Mesodermal cell (in vitro differentiated cells): Measurements from ENCODE around the gene RAB26.

Experiments
- H3K27ac ChIP-seq: 2 replicates; pipeline ENCODE4 v1.7.0; 2013; ENCODE audit warnings: mild to moderate bottlenecking, low read depth, low read length, moderate library complexity; ENCODE audit not compliant: severe bottlenecking
- H3K36me3 ChIP-seq: 2 replicates; pipeline ENCODE4 v1.7.1; 2013; ENCODE audit warnings: mild to moderate bottlenecking, low read length, moderate library complexity; ENCODE audit not compliant: control insufficient read depth, insufficient read depth
- H3K4me1 ChIP-seq: one replicate; pipeline ENCODE4 v1.7.1; 2013; ENCODE audit warnings: mild to moderate bottlenecking, low read length; ENCODE audit not compliant: insufficient read depth, control insufficient read depth, poor library complexity, severe bottlenecking
- H3K4me3 ChIP-seq: 2 replicates; pipeline ENCODE4 v1.7.0; 2013; ENCODE audit warnings: low read length, control low read depth, mild to moderate bottlenecking; ENCODE audit not compliant: insufficient read depth, poor library complexity, severe bottlenecking; ENCODE audit errors: extremely low read depth
- H3K9me3 ChIP-seq: 2 replicates; pipeline ENCODE4 v1.7.1; 2013; ENCODE audit warnings: mild to moderate bottlenecking, low read length, moderate library complexity; ENCODE audit not compliant: control insufficient read depth
- WGBS, 2 experiments: methylation state at CpG; one replicate each; pipeline ENCODE4 v1.1.5; 2013; ENCODE audit warnings: missing lambda C conversion rate in 2 of 2; ENCODE audit not compliant: insufficient coverage in 2 of 2; 5-methylcytosine and 5-hydroxymethylcytosine counted together

The RAB26 gene

DNA sequence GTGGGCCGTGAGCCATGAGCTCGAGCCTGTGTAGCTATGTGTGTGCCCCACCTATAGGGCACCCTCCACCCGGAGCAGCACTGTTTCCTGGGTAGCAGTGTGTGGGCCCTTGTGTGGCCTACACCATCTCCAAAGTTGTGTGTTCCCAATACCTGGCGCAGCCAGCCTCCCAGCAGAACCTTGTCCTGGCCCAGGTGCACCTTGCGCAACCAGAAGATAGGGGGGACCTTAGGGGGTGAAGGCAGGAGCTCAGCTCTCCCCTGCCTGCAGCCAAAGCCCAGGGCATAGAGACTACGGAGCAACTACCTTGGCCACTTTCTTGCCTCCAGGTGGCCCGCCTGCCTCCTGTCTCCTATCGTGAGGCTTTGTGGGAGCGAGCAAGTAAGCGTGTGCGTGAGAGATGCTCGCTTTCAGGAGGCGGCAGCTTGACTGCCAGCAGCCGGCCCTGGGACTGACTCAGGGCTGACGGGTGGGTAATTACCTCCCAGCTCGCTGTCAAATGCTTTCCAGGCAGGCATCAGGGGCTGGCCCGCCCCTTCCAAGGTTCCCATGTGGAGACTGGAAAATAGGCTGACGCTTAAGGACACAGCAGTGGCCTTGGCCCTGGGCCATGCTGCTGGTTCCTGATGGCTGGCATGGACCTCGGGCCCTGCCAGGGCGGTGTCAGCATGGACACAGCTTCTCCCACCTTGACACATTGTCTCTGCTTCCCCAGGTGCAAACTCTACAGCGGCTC, 26.1 kb downstream of the RAB26 start:
- H3K36me3 ChIP-seq: peaks cover 68% of the 10 kb centered on the region
- H3K4me3 ChIP-seq: no peak overlapping the region
- H3K27ac ChIP-seq: no peak overlapping the region
- WGBS, 2 experiments: 98% methylated on average over 21 of the region's 21 CpGs
- no peaks in the 10 kb centered on the region for H3K9me3 ChIP-seq
- H3K4me1 ChIP-seq: no peaks in the 10 kb centered on the region

DNA sequence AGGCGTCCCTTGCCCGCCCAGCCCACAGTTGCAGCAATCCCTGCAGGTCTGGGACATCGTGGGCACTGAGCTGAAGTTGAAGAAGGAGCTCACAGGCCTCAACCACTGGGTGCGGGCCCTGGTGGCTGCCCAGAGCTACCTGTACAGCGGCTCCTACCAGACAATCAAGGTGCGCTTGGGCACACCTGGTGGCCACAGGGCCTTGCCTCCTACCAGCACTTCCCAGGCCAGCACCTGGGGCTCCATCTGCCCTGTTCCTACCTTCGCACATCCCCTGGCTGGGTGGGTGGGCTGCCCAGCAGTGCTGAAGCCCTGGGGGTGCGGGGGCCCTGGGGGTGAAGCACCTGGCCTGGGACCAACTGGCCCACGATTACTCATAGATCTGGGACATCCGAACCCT, 27.0 kb downstream of the RAB26 start:
- H3K9me3 ChIP-seq: no peaks in the 10 kb centered on the region
- peaks cover 66% of the 10 kb centered on the region for H3K36me3 ChIP-seq
- no peak overlapping the region for H3K4me3 ChIP-seq
- no peak overlapping the region for H3K27ac ChIP-seq
- no peaks in the 10 kb centered on the region for H3K4me1 ChIP-seq
- 95 to 99% methylated on average over 10 of the region's 10 CpGs for WGBS, 2 experiments

DNA sequence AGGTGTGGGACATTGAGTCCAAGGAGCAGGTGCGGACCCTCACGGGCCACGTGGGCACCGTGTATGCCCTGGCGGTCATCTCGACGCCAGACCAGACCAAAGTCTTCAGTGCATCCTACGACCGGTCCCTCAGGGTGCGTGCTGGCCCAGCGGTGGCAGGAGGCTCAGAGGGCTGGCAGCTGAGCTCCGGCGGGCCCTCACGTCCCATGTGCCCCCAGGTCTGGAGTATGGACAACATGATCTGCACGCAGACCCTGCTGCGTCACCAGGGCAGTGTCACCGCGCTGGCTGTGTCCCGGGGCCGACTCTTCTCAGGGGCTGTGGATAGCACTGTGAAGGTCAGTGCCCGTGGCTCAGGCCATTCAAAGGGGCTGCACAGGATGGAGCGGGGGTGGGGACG, 27.6 kb downstream of the RAB26 start:
- peaks cover 60% of the 10 kb centered on the region for H3K36me3 ChIP-seq
- no peak overlapping the region for H3K4me3 ChIP-seq
- no peaks in the 10 kb centered on the region for H3K4me1 ChIP-seq
- no peak overlapping the region for H3K27ac ChIP-seq
- H3K9me3 ChIP-seq: no peaks in the 10 kb centered on the region
- WGBS, 2 experiments: 98 to 99% methylated on average over 23 of the region's 23 CpGs

DNA sequence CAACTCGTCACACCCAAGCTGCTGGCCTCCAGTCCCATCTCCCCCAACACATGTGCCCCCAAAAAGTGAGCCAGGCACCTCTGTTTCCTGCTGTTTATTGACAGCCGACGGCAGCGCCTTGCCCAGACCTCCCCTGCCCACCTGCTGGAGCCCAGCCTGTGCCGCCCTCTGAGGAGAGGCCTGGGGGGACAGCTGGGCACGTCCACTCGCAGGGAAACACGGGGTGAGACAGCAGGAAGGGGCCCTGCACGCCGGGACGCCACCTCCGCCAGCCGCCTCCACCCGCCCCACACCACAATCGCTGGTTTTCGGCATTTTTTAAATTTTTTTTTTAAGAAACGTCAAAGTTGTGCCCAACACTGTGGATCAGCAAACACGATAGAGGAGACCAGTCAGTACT, 28.7 kb downstream of the RAB26 start:
- Histone ChIP-seq H3K27ac (no peak overlapping the region), H3K4me1 (no peaks in the 10 kb centered on the region), H3K9me3 (no peaks in the 10 kb centered on the region), H3K4me3 (no peak overlapping the region), H3K36me3 (peaks cover 50% of the 10 kb centered on the region)
- 96 to 97% methylated on average over 17 to 18 of the region's 18 CpGs for WGBS, 2 experiments

DNA sequence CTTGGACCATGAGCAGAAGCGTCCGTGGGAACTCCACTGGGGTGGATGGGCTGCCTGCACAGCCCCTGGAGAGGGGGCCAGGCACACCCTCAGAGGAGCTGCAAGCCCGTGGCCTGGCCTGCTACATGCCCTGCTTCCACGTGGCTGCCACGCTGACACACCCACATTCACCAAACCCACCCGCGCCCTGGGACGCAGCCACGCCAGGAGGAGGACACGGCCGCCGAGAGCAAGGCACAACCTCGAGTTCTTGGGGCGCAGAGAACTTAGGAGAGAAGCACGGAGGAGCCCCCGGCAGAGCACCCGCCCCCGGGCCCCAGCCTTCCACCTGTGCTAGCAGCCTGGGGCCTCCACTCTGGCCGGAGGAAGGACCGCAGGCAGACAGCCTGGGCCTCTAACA, 29.1 kb downstream of the RAB26 start:
- 97 to 98% methylated on average over 14 to 15 of the region's 20 CpGs for WGBS, 2 experiments
- Histone ChIP-seq H3K9me3 (no peaks in the 10 kb centered on the region), H3K4me3 (no peak overlapping the region), H3K4me1 (no peaks in the 10 kb centered on the region), H3K27ac (no peak overlapping the region), H3K36me3 (peaks cover 49% of the 10 kb centered on the region)

DNA sequence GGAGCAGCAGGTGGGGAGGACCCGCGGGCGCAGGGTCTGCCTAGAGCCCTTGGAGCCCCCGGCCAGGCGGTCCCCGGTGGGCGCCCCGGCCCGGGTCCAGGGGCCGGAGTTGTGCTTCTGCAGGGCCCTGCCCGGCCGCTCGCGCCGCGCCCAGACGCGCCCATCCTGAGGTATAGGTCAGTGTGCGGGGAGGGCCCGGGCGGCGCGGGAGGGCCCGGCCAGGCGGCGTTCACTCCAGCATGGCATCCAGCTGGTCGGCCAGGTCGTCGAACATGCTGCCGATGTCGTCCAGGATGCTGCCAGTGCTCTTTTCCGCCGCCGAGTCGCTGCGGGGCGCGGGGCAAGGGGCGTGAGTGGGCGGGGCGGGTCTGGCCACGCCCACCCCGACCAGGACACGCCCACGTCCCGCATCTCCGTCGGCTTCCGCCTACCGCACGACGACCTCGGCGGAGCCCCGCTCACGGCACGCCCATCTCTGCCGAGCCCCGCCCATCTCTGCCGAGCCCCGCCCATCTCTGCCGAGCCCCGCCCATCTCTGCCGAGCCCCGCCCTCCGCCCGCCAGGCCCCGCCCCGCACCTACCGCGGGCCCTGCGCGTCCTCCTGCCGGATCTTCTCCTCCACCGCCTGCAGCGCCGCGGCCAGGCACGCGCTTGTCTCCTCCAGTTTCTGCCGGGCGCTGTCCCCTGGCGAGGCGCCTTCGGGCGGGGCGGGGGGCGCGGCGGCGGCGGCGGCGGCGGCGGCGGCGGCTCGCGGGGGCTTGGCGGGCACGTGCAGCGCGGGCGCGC, 30.1 kb downstream of the RAB26 start:
- no peak overlapping the region for H3K4me3 ChIP-seq
- no peak overlapping the region for H3K27ac ChIP-seq
- peaks cover 40% of the 10 kb centered on the region for H3K36me3 ChIP-seq
- 79 to 88% methylated on average over 61 to 82 of the region's 106 CpGs for WGBS, 2 experiments
- no peaks in the 10 kb centered on the region for H3K4me1 ChIP-seq
- H3K9me3 ChIP-seq: no peaks in the 10 kb centered on the region

DNA sequence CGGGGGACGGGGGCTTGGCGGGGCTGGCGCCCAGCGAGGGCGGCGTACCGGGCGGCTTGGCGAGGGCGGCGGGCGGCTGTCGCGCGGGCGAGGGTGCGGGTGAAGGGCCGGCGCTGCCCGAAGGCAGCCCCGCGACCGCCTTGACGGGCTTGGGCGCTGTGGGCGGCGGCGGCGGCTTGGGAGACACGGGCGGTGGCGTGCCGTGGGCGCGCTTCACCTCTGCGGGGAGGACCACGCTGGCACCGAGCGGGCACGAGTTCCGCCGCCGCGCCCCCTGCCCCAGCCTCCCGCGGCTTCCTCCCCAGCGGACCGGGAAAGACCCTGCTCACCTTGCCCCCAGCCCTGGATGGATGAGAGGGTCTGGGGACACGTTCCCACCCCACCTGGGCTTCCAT, 30.7 kb downstream of the RAB26 start:
- Histone ChIP-seq H3K9me3 (no peaks in the 10 kb centered on the region), H3K4me3 (no peak overlapping the region), H3K4me1 (no peaks in the 10 kb centered on the region), H3K27ac (no peak overlapping the region), H3K36me3 (peaks cover 36% of the 10 kb centered on the region)
- WGBS, 2 experiments: 97 to 98% methylated on average over 38 to 39 of the region's 50 CpGs

DNA sequence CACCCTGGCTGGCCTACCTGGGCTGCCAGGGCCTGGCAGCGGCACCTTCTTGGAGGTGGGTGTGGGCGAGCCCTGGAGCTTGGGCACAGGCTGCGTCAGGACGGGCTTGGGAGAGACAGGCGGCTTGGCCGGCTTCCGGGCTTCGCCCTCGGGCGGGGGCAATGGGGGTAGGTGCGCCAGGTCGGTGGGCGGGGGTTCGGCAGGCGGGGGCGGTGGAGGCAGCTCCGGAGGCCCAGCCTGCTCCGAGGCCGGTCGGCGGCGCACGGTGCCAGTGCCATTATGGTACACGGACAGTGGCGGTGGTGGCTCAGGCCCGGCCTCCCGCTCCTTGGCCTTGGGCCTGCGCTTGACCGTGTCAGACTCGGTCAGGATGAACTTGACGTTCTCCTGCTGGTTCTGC, 31.2 kb downstream of the RAB26 start:
- Histone ChIP-seq H3K9me3 (no peaks in the 10 kb centered on the region), H3K4me1 (no peaks in the 10 kb centered on the region), H3K27ac (no peak overlapping the region), H3K4me3 (no peak overlapping the region), H3K36me3 (peaks cover 32% of the 10 kb centered on the region)
- 95 to 97% methylated on average over 29 to 30 of the region's 31 CpGs for WGBS, 2 experiments

DNA sequence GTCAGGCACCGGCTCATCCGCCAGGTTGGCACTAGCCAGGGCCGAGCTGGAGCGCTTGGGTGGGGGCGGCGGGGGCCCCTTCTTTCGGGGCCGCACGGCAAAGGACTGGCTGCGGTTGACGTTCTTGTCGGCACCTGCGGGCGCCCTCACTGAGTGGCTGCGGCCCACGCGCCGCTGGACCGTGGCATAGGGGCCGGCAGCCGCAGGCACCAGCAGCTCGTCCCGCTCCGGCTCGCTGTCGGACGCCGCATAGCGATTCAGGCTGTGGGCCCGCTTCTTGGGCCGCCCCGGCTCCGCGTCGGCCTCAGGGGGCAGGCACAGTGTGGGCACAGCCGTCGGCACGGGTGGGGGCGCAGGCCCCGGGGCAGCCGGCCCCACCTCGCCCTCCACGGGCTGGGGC, 32.0 kb downstream of the RAB26 start:
- no peaks in the 10 kb centered on the region for H3K4me1 ChIP-seq

DNA sequence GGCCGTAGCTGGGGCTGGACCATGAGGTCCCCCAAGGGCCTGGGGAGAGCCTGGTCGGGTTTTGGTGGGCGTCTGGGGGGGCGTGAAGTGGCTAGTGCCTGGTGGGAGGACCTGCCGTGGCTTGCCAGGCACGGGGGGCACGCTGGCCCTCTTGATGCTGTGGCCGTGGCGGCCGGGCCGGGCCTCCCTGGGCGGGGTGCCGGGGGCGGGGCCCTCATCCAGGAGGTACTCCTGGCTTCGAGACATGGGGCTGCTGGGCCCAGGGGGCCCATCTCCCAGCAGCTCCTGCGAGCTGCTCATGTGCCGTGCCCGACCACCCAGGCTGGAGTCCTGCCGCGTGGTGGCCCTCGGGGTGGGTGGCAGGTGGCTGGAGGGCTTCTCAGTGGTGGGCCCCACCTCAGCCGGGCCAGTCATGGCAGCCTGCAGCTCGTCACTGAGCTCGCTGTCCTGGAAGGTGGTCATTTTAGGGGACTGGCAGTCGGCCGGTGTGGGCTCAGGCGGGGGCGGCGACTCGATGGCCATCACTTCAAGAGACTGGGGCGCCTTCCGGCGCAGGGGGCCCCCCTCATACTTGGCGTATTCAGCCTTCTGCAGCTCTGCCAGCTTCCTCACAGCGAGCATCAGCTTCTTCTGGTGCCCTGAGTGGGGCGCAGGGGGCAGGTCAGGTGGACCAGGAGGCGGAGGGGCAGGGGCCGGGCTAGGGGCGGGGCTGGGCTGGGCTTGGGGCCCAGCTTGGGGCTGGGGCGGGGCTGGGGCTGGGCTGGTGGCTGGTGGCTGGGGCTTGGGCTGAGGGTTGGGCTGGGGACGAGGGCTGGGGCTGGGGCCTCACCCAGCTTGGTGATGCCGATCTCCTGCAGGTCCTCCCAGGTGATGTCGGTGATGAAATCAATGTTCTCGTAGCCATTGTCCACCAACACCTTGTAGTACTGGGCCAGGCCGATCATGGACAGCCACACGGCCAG, 32.8 kb downstream of the RAB26 start:
- Histone ChIP-seq H3K9me3 (no peaks in the 10 kb centered on the region), H3K27ac (no peak overlapping the region), H3K4me3 (no peak overlapping the region), H3K4me1 (no peaks in the 10 kb centered on the region), H3K36me3 (peaks cover 17% of the 10 kb centered on the region)
- 92 to 93% methylated on average over 43 to 45 of the region's 46 CpGs for WGBS, 2 experiments

More for the DNA sequence above, 32.0 kb downstream of the RAB26 start:
- H3K27ac ChIP-seq: no peak overlapping the region
- 96 to 98% methylated on average over 36 to 43 of the region's 43 CpGs for WGBS, 2 experiments
- no peaks in the 10 kb centered on the region for H3K9me3 ChIP-seq
- H3K36me3 ChIP-seq: peaks cover 23% of the 10 kb centered on the region
- H3K4me3 ChIP-seq: no peak overlapping the region
